Stomach smooth muscle (tissue), 2 donors: ENCODE results near the gene BSPRY.

Experiments used
- H3K27ac ChIP-seq: one replicate; pipeline ENCODE4 v1.7.0; 2013; ENCODE audit warnings: mild to moderate bottlenecking, low read length, inconsistent platforms
- H3K27me3 ChIP-seq, 2 donors: one replicate each; pipeline ENCODE4 v1.7.0; 2013; ENCODE audit warnings: low read length in 2 of 2; ENCODE audit not compliant: insufficient read depth in 2 of 2, control insufficient read depth in 1 of 2
- H3K36me3 ChIP-seq, 2 donors: one replicate each; pipeline ENCODE4 v1.7.0; 2013; ENCODE audit warnings: low read length in 2 of 2; ENCODE audit not compliant: control insufficient read depth in 2 of 2, insufficient read depth in 2 of 2
- H3K4me1 ChIP-seq: one replicate; pipeline ENCODE4 v1.7.0; 2013; ENCODE audit warnings: low read length; ENCODE audit not compliant: control insufficient read depth, insufficient read depth
- H3K4me3 ChIP-seq, 2 donors: one replicate each; pipeline ENCODE4 v1.7.0; 2013; ENCODE audit warnings: low read length in 2 of 2
- H3K9ac ChIP-seq, 2 donors: one replicate each; pipeline ENCODE4 v1.7.0; 2013; ENCODE audit warnings: low read length in 2 of 2, mild to moderate bottlenecking in 1 of 2
- H3K9me3 ChIP-seq, 2 donors: one replicate each; pipeline ENCODE4 v1.7.0; 2013; ENCODE audit warnings: low read length in 2 of 2; ENCODE audit not compliant: control insufficient read depth in 2 of 2
- donor health status: healthy.
- donor health status: Pancreatic carcinoma.

The BSPRY gene

DNA sequence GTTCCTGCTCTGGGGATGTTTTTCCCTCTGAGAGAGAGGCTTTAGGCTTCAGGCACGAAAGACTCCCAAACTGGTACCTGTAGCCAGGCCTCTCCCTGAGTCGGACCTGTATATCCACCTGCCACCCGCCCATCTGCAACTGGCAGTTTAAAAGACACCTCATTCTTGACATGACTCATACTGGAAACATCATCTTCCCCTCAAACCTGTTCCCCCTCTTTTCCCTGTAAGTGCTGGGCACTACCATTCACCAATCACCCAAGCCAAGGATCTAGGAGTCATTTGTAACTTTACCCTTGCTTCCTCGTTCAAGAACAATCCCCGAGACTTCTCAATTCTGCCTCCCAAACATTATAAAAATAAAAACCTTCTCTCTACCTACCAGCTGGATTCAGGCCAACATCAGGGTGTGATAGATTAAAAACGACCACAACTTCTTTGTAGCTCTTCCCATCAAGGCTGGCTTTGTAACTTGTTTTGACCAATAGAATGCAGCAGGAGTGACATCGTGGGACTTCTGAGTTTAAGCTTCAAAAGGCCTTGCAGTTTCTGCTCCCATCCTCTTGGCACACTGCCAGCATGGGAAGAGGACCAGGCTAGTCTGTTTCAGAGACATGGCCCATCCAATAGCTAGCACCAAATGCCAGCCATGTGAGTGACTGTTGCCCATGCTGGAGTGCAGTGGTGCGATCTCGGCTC is 7.5 kb upstream of the BSPRY start:
- no peaks in the 10 kb centered on the region for H3K9me3 ChIP-seq
- H3K9ac ChIP-seq, result no peak overlapping the region
- H3K4me3 ChIP-seq, result no peak overlapping the region
- peaks cover 24% of the 10 kb centered on the region for H3K4me1 ChIP-seq
- no peaks in the 10 kb centered on the region for H3K36me3 ChIP-seq
- H3K27ac ChIP-seq, result no peak overlapping the region
- H3K27me3 ChIP-seq, result no peaks in the 10 kb centered on the region

DNA sequence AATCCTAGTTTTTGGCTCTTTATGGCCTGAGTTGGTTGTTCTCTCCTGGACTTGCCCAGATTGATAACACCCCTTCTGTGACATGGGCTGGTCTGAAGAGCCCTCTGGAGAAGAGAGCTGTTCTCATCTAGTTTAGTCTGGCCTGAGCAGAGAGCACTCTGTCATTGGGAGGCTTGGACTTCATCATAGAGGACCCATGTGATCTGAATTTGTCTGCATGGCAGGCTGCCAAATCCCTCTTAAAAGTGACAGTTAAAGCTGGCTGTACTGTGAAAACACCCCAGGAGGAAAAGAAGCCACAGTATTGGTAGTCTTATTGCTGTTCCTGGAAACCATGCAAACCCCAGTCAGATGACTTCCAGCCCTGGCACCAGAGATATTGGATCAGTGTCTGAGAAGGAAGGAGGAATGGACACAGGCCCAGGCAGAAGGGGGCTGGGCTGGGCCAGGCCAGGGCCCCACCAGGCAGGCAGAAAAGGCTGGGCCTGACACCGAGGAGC is 5.6 kb upstream of the BSPRY start:
- H3K4me1 ChIP-seq, result peaks cover 24% of the 10 kb centered on the region
- H3K27me3 ChIP-seq, result no peaks in the 10 kb centered on the region
- peak overlapping the region in 1 of 2 donors; percentile 22 for H3K4me3 ChIP-seq
- peak overlapping the region; percentile 91 for H3K27ac ChIP-seq
- no peaks in the 10 kb centered on the region for H3K9me3 ChIP-seq
- H3K9ac ChIP-seq, result peak overlapping the region; percentile 7 to 68
- no peaks in the 10 kb centered on the region for H3K36me3 ChIP-seq

DNA sequence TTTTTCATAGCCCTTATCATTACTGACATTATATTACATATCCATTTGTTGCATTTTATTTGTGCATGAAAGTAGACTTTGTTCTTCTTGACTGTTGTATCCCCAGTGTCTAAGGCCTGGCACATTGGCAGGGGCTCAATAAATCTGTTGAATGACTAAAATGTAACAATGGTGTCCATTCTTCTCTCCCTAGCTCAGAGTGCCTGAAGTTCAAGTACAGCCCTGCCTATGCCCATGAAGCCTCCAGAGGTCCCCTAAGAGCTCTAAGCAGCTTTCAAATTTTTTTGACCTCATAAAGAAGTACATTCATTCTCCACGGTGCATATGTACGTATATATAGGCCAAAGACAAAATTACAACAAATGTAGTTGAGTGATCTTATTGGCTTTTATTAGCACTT is 4.2 kb upstream of the BSPRY start:
- Histone ChIP-seq H3K27me3 (peaks cover 0 to 5% of the 10 kb centered on the region in 2 donors), H3K4me1 (peaks cover 20% of the 10 kb centered on the region), H3K27ac (peak overlapping the region; percentile 91), H3K9ac (no peak overlapping the region), H3K36me3 (no peaks in the 10 kb centered on the region), H3K4me3 (no peak overlapping the region), H3K9me3 (no peaks in the 10 kb centered on the region)

DNA sequence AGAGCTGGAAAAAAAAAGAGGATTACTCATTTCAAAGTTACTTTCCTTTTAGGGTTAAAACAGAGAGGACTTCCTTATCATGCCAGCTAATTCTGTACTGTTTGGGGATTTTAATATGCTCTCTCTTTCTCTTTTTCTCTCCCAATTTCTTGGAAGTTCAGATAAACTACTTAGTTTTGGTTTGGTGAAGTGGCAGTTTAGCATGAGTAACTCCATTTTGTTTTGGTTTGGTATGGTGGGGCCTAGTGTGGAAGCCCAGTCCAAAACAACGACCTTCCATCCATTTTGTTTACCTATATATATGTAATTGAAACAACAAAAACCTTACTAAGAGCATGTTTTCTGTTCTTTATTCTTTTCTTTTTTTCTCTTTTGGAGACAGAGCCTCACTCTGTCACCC is 3.7 kb upstream of the BSPRY start:
- no peaks in the 10 kb centered on the region for H3K9me3 ChIP-seq
- H3K4me1 ChIP-seq, result peaks cover 24% of the 10 kb centered on the region
- H3K36me3 ChIP-seq, result no peaks in the 10 kb centered on the region
- H3K27me3 ChIP-seq, result peaks cover 0 to 10% of the 10 kb centered on the region in 2 donors
- no peak overlapping the region for H3K9ac ChIP-seq
- peak overlapping the region; percentile 91 for H3K27ac ChIP-seq
- H3K4me3 ChIP-seq, result no peak overlapping the region

DNA sequence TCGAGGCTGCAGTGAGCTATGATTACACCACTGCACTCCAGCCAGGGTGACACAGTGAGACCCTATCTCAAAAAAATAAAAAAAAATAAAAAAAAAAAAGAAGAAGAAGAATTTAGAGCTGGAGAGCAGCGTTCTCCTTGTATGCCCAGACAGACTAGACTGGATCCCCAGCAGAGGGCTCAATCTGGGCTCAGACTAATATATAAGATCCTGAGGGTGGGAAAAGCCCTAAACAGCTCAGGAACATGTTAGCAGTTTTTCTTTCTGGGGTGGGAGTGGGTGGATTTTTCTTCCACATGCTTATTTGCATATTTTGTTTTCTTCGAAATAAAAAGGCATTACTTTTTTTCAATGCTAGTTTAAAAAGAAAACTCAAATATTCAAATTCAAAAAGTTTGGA is 904 bp upstream of the BSPRY start:
- no peaks in the 10 kb centered on the region for H3K9me3 ChIP-seq
- H3K27ac ChIP-seq, result no peak overlapping the region
- H3K4me1 ChIP-seq, result peaks cover 19% of the 10 kb centered on the region
- peaks cover 0 to 14% of the 10 kb centered on the region in 2 donors for H3K27me3 ChIP-seq
- H3K9ac ChIP-seq, result no peak overlapping the region
- H3K4me3 ChIP-seq, result no peak overlapping the region
- no peaks in the 10 kb centered on the region for H3K36me3 ChIP-seq

DNA sequence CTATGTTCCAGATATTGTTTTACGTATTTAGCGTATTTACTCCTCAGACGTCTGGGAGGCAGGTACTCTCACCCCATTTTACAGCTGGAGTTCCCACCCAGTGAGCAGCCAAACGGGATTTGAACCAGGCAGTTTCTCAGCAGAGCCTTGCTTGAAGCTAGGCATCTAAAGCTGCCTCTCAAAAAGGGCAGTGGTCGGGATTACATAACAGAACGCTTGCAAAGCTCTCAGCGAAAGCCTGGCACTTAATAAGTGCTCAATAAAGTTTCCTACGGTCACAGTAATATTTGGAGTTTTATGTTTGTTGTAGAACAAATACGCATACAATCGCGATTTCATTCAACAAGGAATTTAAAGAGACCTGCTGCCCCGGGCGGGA is 286 bp upstream of the BSPRY start:
- Histone ChIP-seq H3K27ac (no peak overlapping the region), H3K27me3 (peaks cover 0 to 14% of the 10 kb centered on the region in 2 donors), H3K36me3 (no peaks in the 10 kb centered on the region), H3K4me3 (peak overlapping the region in 1 of 2 donors; percentile 72), H3K4me1 (peaks cover 13% of the 10 kb centered on the region), H3K9ac (peak overlapping the region in 1 of 2 donors; percentile 18), H3K9me3 (no peaks in the 10 kb centered on the region)

DNA sequence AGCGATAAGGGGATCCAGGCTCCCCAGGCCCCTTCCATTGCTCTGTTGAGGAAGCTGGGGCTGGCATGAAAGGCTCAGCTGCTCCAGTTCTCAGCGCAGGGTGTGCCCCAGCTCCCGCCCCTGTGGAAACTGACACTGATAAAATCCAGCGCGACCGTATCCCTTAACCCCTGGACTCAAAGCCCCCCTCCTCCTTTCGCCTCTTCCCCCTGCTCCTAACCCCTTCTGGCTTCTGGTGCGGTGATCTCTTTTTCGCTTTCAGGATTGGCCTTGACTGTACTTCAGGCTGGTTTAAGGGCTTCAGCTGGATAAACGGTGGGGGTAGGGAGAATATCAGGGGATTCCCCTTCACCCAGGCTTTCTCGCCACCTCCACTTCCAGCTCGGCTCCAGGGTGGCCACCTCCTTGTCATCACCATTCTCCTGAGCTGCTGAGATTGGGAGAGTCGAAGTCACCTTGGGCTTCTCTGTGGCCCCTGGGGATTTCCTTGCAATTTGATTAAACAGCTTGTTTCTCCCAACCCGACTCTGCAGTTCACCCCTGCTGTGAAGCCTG is 843 bp downstream of the BSPRY start:
- no peaks in the 10 kb centered on the region for H3K9me3 ChIP-seq
- peaks cover 11% of the 10 kb centered on the region for H3K4me1 ChIP-seq
- H3K4me3 ChIP-seq, result peak overlapping the region; percentile 68 to 72
- H3K27ac ChIP-seq, result no peak overlapping the region
- H3K27me3 ChIP-seq, result peaks cover 0 to 14% of the 10 kb centered on the region in 2 donors
- H3K36me3 ChIP-seq, result no peaks in the 10 kb centered on the region
- peak overlapping the region in 1 of 2 donors; percentile 71 for H3K9ac ChIP-seq

DNA sequence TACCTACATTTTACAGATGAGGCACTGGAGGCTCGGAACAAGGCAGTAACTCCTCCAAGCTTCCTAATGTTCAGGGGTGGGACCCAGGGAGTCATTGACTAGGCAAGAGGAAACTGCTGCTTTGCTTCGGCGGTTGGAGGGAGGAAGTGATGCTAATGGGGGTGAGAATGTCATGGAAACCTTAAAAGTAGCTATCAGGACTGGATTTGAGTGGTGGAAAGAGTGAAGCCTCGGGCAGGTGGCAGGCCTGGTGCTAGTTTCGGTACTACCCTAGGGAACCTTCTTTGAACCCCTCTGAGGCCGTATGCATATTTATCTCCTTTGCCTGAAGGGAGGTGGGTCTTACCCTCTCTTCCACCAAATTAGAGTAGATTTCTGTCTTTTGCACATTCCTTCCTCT is 1.6 kb downstream of the BSPRY start:
- no peak overlapping the region for H3K27ac ChIP-seq

DNA sequence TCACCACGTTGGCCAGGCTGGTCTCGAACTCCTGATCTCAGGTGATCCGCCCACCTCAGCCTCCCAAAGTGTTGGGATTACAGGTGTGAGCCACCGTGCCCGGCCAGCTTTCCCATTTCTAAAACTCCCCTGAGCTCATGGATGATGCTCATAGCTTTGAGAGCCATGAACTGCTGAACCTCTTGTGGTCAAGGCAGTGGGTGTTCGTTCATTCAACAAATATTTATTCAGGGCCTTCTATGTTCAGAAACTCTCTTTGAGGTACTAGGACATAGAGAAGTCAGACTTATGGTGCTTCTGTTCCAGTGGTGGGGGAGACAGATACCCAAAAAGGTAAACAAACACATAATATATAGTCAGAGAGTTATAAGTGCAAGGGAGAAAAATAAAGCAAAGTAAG is 2.7 kb downstream of the BSPRY start:
- Histone ChIP-seq H3K9ac (no peak overlapping the region), H3K4me3 (no peak overlapping the region), H3K9me3 (no peaks in the 10 kb centered on the region), H3K27me3 (peaks cover 0 to 14% of the 10 kb centered on the region in 2 donors), H3K27ac (no peak overlapping the region), H3K4me1 (peaks cover 11% of the 10 kb centered on the region), H3K36me3 (no peaks in the 10 kb centered on the region)

More for the DNA sequence above, 1.6 kb downstream of the BSPRY start:
- no peaks in the 10 kb centered on the region for H3K36me3 ChIP-seq
- no peak overlapping the region for H3K9ac ChIP-seq
- peaks cover 0 to 14% of the 10 kb centered on the region in 2 donors for H3K27me3 ChIP-seq
- no peak overlapping the region for H3K4me3 ChIP-seq
- peaks cover 11% of the 10 kb centered on the region for H3K4me1 ChIP-seq
- H3K9me3 ChIP-seq, result no peaks in the 10 kb centered on the region

DNA sequence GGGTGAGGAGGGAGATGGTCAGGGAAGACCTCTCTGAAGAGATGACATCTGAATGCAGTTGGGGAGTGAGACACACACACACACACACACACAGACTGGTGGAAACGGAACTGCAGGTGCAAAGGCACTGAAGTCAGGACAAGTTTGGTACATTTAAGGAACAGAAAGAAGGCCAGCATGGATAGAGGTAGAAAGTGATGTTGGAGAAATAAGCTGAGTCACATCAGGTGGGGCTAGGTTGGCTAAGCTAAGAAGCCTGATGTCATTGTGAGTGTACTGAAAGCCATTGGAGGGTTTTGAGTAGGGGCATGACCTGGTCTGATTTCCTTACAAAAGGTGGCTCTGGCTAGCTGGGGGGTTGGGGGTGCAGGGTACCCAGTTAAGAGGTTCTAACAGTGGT is 3.1 kb downstream of the BSPRY start:
- Histone ChIP-seq H3K9me3 (no peaks in the 10 kb centered on the region), H3K27ac (no peak overlapping the region), H3K9ac (no peak overlapping the region), H3K4me1 (peaks cover 11% of the 10 kb centered on the region), H3K27me3 (peaks cover 0 to 14% of the 10 kb centered on the region in 2 donors), H3K4me3 (no peak overlapping the region), H3K36me3 (no peaks in the 10 kb centered on the region)

DNA sequence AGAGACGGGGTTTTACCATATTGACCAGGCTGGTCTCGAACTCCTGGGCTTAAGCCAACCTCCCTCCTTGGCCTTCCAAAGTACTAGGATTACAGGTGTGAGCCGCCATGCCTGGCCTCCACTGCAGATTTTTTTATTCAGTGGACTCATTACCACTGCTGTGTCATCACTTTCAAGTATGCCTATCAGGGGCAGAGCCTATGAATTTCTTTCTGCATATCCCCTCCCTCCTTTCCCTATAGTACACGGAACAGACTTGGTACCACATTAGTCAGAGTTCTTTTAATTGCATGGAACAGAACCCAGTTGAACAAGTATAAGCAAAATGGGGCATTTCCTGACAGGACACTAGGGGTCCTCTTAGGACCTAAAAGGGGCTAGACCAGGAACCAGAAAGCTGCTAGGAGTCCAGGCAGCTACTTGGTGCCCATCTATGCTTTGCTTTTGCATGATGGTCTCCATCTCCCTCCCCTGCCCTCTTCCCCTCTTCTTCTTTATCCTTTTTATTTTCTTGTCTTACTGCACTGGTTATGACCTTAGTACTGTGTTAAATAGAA is 5.8 kb downstream of the BSPRY start:
- Histone ChIP-seq H3K36me3 (no peaks in the 10 kb centered on the region), H3K4me1 (peaks cover 6% of the 10 kb centered on the region), H3K9me3 (no peaks in the 10 kb centered on the region), H3K27me3 (peaks cover 0 to 10% of the 10 kb centered on the region in 2 donors), H3K27ac (no peak overlapping the region), H3K9ac (no peak overlapping the region), H3K4me3 (no peak overlapping the region)
